Measurements from ENCODE around the gene CLDN4.
"Not testable (repeated sequence)": the region's sequence is repeated elsewhere in the genome, so short reads cannot be mapped to it uniquely, and the experiment has no call there.

The CLDN4 gene

DNA sequence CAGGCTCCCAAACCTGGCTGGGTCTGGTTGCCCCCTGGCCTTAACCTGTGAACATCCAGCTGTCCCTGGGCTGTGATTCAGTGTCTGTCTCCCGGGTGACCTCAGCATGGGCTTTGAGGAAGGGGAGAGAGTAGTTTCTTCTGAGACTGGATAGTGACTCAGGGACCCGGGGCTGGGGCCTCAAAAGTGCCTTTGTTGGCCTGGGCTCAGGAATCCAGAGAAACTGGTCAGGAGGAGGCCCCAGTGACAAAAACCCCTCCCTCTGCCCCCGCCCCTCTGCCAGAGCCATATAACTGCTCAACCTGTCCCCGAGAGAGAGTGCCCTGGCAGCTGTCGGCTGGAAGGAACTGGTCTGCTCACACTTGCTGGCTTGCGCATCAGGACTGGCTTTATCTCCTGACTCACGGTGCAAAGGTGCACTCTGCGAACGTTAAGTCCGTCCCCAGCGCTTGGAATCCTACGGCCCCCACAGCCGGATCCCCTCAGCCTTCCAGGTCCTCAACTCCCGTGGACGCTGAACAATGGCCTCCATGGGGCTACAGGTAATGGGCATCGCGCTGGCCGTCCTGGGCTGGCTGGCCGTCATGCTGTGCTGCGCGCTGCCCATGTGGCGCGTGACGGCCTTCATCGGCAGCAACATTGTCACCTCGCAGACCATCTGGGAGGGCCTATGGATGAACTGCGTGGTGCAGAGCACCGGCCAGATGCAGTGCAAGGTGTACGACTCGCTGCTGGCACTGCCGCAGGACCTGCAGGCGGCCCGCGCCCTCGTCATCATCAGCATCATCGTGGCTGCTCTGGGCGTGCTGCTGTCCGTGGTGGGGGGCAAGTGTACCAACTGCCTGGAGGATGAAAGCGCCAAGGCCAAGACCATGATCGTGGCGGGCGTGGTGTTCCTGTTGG lies at the start of gene CLDN4:
Gene CLDN4 (plus strand): TSS at position 316 of the 903 bp plus-strand sequence. CDS start 206 bp downstream, at position 522.
- no peak for DNase-seq (ENCODE audit: low spot score)

GRCh38 chr7:73786588-73786987 lies 44.2 kb upstream of the CLDN4 start:
- DNase-seq (ENCODE audit: low spot score) = no peak

GRCh38 chr7:73787786-73788048 lies 43.1 kb upstream of the CLDN4 start:
- DNase-seq (ENCODE audit: low spot score) = not testable (repeated sequence)

DNA sequence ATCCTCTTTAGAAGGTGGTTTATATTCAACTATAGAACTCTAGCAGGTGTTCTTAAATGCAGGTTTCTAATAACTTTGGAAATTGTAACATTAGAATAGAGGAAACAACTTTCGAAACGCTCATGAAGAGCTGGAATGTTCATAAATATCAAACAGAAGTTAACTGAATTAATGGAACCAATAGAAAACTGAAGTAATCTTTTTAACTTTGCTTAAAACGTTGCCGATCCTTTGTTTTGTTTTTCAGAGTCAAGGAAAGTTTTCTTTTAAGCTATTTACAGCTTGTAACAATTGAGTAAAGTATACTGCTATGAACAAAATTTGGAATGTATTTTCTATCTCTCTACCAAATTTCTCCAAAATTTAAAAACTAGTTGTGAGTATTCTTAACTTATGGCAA lies 41.7 kb upstream of the CLDN4 start:
- DNase-seq (ENCODE audit: low spot score) = no peak

GRCh38 chr7:73791170-73791690 lies 39.6 kb upstream of the CLDN4 start:
- not testable (repeated sequence) for DNase-seq (ENCODE audit: low spot score)

DNA sequence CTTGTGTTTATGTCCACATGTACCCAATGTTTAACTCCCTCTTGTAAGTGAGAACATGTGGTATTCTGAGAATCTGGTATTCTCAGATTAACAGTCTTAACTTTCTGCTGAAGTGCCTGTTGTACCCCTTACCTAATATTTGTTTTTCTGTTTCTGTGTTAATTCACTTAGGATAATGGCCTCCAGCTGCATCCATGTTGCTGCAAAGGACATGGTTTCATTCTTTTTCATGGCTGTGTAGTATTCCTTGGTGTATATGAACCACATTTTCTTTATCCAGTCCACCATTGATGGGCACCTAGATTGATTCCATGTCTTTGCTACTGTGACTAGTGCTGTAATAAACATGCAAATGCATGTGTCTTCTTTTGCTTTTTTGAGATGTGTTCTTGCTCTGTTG lies 35.6 kb upstream of the CLDN4 start:
- not testable (repeated sequence) for DNase-seq (ENCODE audit: low spot score)

GRCh38 chr7:73796656-73797055 lies 34.1 kb upstream of the CLDN4 start:
- not testable (repeated sequence) for DNase-seq (ENCODE audit: low spot score)

DNA sequence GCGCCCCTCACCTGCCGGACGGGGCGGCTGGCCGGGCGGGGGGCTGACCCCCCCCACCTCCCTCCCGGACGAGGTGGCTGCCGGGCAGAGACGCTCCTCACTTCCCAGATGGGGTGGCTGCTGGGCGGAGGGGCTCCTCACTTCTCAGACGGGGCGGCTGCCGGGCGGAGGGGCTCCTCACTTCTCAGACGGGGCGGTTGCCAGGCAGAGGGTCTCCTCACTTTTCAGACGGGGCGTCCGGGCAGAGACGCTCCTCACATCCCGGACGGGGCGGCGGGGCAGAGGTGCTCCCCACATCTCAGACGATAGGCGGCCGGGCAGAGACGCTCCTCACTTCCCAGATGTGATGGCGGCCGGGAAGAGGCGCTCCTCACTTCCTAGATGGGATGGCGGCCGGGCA lies 33.6 kb upstream of the CLDN4 start:
- DNase-seq (ENCODE audit: low spot score) = not testable (repeated sequence)

- no peak for DNase-seq (ENCODE audit: low spot score)
Observed at GRCh38 chr7:73799282-73800141, 31.3 kb upstream of the CLDN4 start.

DNA sequence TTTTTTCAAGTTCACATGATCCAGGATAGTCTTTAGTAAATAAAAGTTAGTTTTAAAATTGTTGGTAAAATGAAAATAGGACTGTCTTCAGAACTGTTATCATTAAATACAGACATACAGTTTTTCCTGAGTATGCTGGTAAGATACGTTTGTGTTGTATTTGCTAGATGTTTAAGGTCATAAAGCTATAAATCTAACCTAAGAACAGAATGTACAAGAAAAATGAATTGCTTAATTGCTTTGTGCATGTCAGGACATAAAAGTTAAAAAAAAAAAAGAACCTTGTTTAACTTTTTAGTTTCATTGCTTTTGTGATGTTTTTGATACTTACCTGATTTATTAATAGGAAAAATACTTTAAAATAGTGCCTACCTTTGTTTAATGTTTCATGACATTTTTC lies 29.2 kb upstream of the CLDN4 start:
- no peak for DNase-seq (ENCODE audit: low spot score)

DNA sequence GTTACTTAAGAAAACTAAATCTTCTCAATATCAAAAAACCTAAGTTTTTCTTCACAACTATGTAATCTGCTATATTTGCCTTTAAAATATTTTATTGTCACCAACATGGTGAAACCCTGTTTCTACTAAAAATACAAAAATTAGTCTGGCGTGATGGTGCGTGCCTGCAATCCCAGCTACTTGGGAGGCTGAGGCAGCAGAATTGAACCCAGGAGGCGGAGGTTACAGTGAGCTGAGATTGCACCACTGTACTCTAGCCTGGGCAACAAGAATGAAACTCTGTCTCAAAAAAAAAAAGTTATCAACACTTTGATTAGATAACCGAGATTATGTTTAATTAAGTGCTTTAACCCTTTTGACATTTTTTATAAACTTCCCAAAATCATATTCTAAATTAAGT lies 28.3 kb upstream of the CLDN4 start:
- DNase-seq (ENCODE audit: low spot score) = no peak

GRCh38 chr7:73809467-73809951 lies 21.3 kb upstream of the CLDN4 start:
- DNase-seq (ENCODE audit: low spot score) = no peak

GRCh38 chr7:73810998-73811360 lies 19.8 kb upstream of the CLDN4 start:
- DNase-seq (ENCODE audit: low spot score) = no peak

- DNase-seq (ENCODE audit: low spot score) = peak; percentile 65
Observed at GRCh38 chr7:73811760-73812168, 19.0 kb upstream of the CLDN4 start.

DNA sequence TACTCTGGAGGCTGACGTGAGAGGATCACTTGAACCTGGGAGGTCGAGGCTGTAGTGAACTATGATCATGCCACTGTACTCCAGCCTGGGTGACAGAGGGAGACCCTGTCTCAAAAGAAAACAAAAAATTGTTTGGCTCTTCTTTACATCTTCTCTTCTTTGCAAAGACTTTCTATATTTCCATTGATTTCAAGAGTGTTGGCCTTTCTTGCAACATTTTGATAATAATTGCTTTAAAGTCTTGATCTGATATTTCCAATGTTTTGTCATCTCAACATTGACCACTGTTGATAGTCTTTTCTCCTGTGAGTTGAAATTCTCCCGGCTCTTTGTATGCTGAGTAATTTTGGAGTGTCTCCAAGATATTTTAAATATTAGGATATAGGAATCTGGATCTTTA lies 17.8 kb upstream of the CLDN4 start:
- DNase-seq (ENCODE audit: low spot score) = no peak

GRCh38 chr7:73815436-73815835 lies 15.4 kb upstream of the CLDN4 start:
- DNase-seq (ENCODE audit: low spot score) = no peak

DNA sequence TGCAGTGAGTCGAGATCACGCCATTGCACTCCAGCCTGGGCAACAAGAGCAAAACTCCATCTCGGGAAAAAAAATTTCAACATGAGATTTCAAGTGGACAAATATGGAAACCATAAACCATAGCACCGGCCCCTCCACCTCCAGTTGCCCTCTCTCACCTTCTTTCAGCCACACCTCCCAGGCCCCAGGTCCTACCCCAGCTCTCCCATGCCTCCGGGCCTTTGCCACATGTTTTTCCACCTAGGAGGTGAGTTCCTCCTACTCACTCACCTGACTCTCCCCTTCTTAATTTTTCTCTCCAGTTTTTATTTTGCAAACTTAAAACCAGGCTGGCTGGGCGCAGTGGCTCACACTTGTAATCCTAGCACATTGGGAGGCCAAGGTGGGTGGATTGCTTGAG lies 13.7 kb upstream of the CLDN4 start:
- no peak for DNase-seq (ENCODE audit: low spot score)

GRCh38 chr7:73820013-73820412 lies 10.8 kb upstream of the CLDN4 start:
- DNase-seq (ENCODE audit: low spot score) = no peak

GRCh38 chr7:73821597-73822285 lies 9.1 kb upstream of the CLDN4 start:
- DNase-seq (ENCODE audit: low spot score) = not testable (repeated sequence)

GRCh38 chr7:73822319-73823173 lies 8.2 kb upstream of the CLDN4 start:
- peak; percentile 36 for DNase-seq (ENCODE audit: low spot score)

GRCh38 chr7:73823257-73823656 lies 7.5 kb upstream of the CLDN4 start:
- DNase-seq (ENCODE audit: low spot score) = peak; percentile 45
